HG02759 (cell line): ENCODE results near the gene ARID1B.

Source experiments
- ATAC-seq: cut with Tn5 transposase; IDR thresholded peaks from one replicate; pipeline ENCODE4 v1.9.1; 2021; ENCODE audit warnings: mild to moderate bottlenecking, moderate library complexity; ENCODE audit not compliant: unreplicated experiment

ARID1B gene

GRCh38 chr6:157089851-157090250 lies 312.7 kb downstream of the ARID1B start:
- ATAC-seq: no peak

DNA sequence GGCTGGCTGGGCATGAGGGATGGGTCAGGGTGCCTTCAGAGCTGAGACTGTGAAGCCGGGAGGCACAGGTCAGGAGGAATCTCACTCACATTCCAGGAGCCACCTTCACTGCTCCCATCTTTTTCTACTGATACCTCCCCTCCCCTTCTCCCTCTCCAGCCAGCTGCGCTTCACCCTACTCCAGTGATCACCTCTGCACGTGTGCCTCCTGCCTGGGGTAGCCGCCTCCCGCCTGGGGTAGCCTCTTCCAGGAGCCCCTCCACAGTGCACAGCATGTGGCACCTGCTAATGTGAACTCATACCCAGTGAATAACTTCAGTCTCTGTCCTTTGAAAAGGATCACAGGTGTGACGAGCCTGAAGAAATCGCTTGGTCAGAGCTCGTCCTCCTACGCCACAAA lies 313.6 kb downstream of the ARID1B start:
- no peak for ATAC-seq

GRCh38 chr6:157091243-157091642 lies 314.1 kb downstream of the ARID1B start:
- ATAC-seq: no peak

DNA sequence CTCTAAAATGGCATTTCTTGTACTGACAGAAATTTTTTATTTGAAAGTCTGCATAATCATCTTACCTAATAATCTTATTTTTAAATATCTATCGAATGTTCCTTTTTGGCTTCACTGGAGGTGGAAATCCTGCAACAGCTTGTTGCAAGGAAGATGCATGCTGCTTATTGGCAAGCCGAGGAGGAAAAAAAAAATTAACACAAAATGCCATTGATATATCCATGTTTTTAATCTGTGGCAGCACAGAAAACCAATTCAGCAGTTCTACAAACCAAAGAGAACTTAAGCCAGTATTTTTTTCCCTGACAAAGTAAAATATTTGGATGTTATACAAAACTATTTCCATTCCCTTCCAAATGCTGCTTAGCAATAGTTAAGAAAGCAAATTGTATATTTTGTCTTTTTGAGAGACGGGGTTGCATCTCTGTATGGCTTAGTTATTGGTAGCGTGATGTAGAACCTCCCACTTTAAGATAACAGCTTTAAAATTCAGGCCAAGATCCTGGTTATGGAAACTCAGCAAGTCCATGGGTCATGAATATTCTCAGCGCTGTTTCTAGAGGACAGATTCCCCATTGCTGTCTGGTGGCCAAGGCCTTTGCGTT lies 314.8 kb downstream of the ARID1B start:
- no peak for ATAC-seq

- no peak for ATAC-seq
Observed at GRCh38 chr6:157092736-157093135, 315.6 kb downstream of the ARID1B start.

DNA sequence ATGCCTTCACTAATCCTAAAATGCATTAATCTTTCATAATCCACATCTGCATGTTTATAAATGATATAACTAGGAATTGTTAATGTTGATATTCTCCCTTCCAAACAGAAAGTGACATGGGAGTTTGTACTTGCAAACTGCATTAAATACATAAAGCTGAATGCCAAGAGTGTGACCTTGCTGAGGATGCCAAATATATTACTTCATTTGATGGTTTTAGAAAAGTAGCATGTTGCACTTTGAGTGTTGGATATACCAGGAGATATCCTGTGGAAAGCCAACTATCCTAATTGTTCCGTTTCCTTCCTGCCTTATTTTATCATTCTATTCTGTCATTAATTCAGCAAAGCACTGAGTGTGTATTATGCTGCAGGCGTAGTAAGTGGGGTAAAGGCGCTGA lies 316.4 kb downstream of the ARID1B start:
- ATAC-seq: no peak

- ATAC-seq: peak; percentile 83
Observed at GRCh38 chr6:157094038-157094437, 316.9 kb downstream of the ARID1B start.

GRCh38 chr6:157095084-157095483 lies 317.9 kb downstream of the ARID1B start:
- ATAC-seq: no peak

- no peak for ATAC-seq
Observed at GRCh38 chr6:157095569-157095968, 318.4 kb downstream of the ARID1B start.

- no peak for ATAC-seq
Observed at GRCh38 chr6:157096105-157096504, 318.9 kb downstream of the ARID1B start.

DNA sequence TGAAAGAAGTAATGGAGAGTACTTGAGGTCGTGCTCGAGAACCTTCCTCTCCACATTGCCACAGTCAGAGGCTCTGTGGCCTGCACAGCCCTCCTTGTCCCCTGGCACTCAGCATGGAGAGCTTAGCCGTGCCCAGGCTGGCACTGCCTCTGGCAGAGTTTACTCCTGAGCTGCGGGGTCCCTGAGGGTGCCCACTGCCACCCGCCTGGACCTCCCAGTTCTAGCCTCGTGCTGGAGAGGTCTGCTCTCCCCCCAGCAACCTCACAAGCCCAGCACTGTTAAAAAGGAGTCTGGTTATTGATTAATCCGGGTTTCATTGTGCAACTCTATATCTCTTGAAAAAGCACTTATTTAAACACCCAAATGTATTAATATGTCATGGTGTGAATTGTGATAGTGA lies 319.3 kb downstream of the ARID1B start:
- no peak for ATAC-seq

DNA sequence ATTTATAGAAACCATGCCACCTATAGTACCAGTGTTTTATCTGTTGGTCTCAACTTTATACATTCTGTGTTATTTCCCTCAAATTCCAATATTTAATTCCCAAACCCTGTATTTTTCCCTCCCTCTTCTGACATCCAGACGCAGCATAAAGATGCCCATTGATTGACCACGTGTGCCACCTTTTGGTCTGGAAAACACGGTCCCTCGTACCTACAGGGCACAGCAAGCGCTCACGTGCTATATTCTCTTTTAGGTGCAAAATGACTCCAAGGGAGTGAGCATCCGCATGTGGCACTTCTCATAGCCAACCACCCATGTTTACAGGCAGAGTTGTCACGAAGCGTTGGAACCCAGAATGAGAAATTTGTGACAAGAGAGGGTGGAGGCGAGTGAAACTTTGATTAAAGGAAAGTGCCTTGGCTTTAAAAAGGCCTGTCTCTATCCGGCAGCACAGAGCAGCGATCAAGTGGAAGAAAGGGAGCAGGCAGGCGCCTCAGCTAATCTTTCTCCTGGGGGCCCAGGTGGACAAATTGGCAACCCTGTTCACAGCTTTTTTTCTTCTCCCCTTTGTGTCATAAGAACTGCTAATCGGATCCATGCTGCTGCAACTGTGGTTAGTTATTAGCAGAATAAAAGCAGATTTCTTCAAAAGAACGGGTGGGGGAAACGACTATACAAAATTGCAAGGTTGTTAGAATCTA lies 320.2 kb downstream of the ARID1B start:
- ATAC-seq: no peak

DNA sequence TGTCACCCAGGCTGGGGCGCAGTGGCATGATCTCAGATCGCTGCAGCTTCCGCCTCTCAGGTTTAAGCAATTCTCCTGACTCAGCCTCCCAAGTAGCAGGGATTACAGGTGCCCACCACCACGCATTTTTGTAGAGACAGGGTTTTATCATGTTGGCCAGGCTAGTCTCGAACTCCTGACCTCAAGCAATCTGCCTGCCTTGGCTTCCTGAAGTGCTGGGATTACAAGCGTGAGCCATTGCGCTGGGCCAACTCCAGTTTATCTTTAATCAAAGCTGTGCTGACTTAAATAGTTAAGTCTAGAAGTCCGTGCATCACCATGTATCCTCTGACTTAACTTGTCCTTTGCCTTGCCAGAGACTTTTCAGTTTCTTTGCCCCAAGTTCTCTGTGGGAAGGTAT lies 321.8 kb downstream of the ARID1B start:
- ATAC-seq: no peak

DNA sequence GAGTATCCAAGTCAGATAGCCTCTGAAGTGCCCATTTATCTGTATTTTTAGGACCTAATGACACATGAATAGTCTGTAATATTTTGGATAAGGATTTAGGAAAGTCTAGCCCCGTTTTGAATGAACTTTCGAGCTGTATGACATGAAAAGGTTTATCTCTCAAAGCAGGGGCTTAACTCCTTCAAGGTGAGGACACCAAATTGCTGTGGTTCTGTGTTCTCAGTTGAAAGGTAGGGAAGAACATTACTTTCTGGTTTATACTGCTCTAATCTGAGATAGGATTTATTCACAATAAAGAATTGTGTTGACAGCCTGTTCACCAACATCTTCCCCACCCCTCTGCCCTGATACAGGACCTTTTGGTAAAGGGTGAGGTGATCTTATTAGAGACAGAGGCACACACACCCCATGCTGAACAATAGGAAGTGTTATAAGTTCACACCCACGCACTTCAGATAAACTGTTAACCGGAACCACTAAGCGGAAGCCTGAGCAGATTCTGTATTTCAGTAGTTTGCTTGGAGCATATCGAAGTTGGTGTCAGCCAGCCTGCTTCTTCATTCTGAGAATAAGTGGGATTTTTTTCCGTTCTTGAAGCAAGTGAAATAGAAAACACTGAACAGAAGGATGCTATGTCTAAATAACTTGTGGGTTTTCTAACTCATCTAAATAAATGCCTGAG lies 322.9 kb downstream of the ARID1B start:
- ATAC-seq: peak; percentile 99

- no peak for ATAC-seq
Observed at GRCh38 chr6:157101166-157101565, 324.0 kb downstream of the ARID1B start.

- ATAC-seq: no peak
Observed at GRCh38 chr6:157104803-157105202, 327.6 kb downstream of the ARID1B start.

- ATAC-seq: no peak
Observed at GRCh38 chr6:157106487-157106886, 329.3 kb downstream of the ARID1B start.

- ATAC-seq: no peak
Observed at GRCh38 chr6:157107571-157107914, 330.4 kb downstream of the ARID1B start.

- no peak for ATAC-seq
Observed at GRCh38 chr6:157107915-157108651, 330.9 kb downstream of the ARID1B start.

GRCh38 chr6:157108923-157109322 lies 331.7 kb downstream of the ARID1B start:
- ATAC-seq: no peak

- ATAC-seq: no peak
Observed at GRCh38 chr6:157110607-157111006, 333.4 kb downstream of the ARID1B start.

GRCh38 chr6:157113389-157113788 lies 336.2 kb downstream of the ARID1B start:
- ATAC-seq: no peak
